ENCODE data around the gene GSDMA. TPM values are rescaled to one million over a fixed set of nuclear protein-coding genes. Genes with fewer than 3 reads are reported as not detected.
A peak's percentile ranks its signal among the peaks of the same experiment; 100 is the strongest.
"Not testable (repeated sequence)": the region's sequence is repeated elsewhere in the genome, so short reads cannot be mapped to it uniquely, and the experiment has no call there.

The GSDMA gene
- total RNA-seq, 4 donors from 2014 or later: 0.20 TPM; not detected in 3

DNA sequence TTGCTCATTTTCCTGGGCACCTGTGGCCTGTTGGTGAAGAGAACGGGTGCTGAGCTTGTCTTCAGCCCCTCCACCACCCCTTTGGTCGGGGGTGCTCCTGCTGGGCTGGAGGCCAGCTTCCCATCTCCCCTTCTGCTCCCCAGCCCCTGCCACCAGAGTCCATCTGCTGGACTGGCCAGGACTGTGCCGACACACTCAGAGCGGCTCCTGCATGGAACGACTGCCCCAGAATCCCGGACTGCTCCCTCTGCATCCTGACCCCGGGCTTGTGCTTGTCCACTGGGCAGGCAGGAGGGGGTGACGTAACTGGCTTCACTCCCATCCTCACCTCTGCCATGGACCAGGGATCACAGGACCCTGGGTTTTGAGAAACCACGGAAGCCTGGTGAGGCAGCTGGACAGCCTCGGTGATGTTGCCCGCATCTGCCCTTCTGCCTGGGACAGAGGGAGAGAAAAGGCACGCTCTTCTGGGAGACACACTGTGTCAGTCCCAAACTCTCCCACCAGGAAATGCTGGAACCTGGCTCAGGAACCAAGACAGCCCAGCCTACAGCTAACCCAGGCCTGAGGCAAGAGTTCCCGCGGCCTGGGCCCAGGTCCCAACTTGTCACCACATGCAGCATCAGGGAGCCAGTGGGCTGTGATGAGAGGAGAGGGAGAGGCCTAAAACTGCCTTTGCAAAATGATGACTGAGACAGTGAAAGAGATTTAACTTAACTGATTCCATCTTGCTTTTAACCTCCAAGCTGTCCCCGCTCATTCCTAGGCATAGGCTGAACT, 16.1 kb upstream of the GSDMA start:
- H3K27me3 ChIP-seq: no peaks in the 10 kb centered on the region
- TF ChIP-seq EP300 (IDR thresholded peaks at IDR 0.05) (no peak), POLR2A (IDR thresholded peaks at IDR 0.05) (no peak)
- TF ChIP-seq, protein P1, sequence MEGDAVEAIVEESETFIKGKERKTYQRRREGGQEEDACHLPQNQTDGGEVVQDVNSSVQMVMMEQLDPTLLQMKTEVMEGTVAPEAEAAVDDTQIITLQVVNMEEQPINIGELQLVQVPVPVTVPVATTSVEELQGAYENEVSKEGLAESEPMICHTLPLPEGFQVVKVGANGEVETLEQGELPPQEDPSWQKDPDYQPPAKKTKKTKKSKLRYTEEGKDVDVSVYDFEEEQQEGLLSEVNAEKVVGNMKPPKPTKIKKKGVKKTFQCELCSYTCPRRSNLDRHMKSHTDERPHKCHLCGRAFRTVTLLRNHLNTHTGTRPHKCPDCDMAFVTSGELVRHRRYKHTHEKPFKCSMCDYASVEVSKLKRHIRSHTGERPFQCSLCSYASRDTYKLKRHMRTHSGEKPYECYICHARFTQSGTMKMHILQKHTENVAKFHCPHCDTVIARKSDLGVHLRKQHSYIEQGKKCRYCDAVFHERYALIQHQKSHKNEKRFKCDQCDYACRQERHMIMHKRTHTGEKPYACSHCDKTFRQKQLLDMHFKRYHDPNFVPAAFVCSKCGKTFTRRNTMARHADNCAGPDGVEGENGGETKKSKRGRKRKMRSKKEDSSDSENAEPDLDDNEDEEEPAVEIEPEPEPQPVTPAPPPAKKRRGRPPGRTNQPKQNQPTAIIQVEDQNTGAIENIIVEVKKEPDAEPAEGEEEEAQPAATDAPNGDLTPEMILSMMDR (IDR thresholded peaks at IDR 0.05): no peak
- H3K4me3 ChIP-seq: no peak overlapping the region
- no peaks in the 10 kb centered on the region for H3K9me3 ChIP-seq
- no peaks in the 10 kb centered on the region for H3K36me3 ChIP-seq
- H3K4me1 ChIP-seq: peaks cover 0 to 3% (median 0%) of the 10 kb centered on the region in 4 donors
- H3K27ac ChIP-seq: no peak overlapping the region
- DNase-seq (ENCODE audit: low spot score in 2 of 2): no peak
- 74 to 84% methylated on average over 9 to 12 of the region's 15 CpGs for WGBS, 2 donors

DNA sequence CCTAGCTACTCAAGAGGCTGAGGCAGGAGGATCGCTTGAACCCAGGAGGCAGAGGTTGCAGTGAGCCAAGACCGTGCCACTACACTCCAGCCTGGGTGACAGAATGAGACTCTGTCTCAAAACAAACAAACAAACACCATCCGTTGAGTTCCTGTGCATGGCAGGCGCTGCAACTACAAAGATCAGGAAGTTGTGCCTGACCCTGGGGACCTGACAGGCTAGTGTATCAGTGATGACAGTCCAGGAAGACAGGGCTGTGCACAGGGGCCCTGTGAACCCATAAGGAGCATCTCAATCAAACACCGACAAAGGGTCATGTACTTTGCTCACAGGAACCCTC, 14.3 kb upstream of the GSDMA start:
- not testable (repeated sequence) for H3K36me3 ChIP-seq; H3K27me3 ChIP-seq; H3K9me3 ChIP-seq; DNase-seq (ENCODE audit: low spot score in 2 of 2); H3K4me3 ChIP-seq; H3K27ac ChIP-seq
- peaks cover 0 to 13% (median 4%) of the 10 kb centered on the region in 4 donors for H3K4me1 ChIP-seq
- 59 to 76% methylated on average over 5 of the region's 5 CpGs for WGBS, 2 donors

DNA sequence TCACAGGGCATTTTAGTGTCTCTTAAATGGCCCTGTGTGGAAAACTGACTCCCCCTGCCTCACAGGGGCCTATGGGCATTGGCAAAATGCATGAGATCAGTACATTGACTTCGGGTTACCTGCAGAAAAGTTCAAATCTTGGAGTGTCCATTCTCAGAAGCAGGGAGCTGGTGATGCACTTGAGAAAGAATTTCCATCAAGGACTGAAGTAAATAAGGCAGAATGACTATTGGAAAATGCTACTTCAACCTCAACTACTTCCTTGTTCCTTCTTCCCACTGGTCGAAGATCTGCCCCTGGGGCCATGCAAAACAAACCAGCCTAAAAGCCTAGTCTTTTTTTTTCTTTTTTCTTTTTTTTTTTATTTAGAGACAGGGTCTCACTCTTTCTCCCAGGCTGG, 13.8 kb upstream of the GSDMA start:
- Histone ChIP-seq H3K36me3 (no peaks in the 10 kb centered on the region), H3K27me3 (no peaks in the 10 kb centered on the region), H3K9me3 (no peaks in the 10 kb centered on the region), H3K4me3 (no peak overlapping the region), H3K27ac (no peak overlapping the region), H3K4me1 (peaks cover 0 to 16% (median 5%) of the 10 kb centered on the region in 4 donors)
- TF ChIP-seq, protein P1 (IDR thresholded peaks at IDR 0.05): no peak
- TF ChIP-seq POLR2A (IDR thresholded peaks at IDR 0.05) (no peak), EP300 (IDR thresholded peaks at IDR 0.05) (no peak)
- 57 to 58% methylated on average over 2 of the region's 2 CpGs for WGBS, 2 donors
- no peak for DNase-seq (ENCODE audit: low spot score in 2 of 2)

DNA sequence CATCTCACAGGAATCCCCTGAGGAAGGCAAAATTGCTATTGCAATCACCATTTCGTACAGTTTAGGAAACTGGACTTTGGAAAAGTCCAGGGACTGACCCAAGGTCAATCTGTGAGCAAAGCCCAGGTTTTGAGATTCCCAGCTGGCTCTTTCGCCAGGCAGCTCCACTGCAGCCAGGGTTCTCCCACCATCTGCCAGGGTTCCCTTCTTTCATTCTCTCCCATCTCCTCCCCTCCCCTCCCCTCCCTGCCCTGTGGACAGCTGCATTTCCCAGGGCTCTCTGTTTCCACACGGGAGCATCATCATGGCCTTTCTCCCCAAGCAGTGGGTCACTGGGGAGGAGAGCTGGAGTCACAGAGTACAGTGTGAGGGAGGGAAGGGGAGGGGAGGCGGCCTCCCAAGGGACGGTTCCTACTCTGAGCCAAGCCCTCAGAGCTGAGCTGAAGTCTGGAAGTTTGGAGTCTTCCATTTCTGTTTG, 11.9 kb upstream of the GSDMA start:
- Histone ChIP-seq H3K4me3 (no peak overlapping the region), H3K27ac (no peak overlapping the region), H3K27me3 (no peaks in the 10 kb centered on the region), H3K4me1 (peaks cover 0 to 16% (median 5%) of the 10 kb centered on the region in 4 donors), H3K36me3 (no peaks in the 10 kb centered on the region), H3K9me3 (no peaks in the 10 kb centered on the region)
- no peak for DNase-seq (ENCODE audit: low spot score in 2 of 2)
- 41 to 63% methylated on average over 5 of the region's 5 CpGs for WGBS, 2 donors
- TF ChIP-seq POLR2A (IDR thresholded peaks at IDR 0.05) (no peak), EP300 (IDR thresholded peaks at IDR 0.05) (no peak)
- TF ChIP-seq, protein P1 (IDR thresholded peaks at IDR 0.05): no peak

DNA sequence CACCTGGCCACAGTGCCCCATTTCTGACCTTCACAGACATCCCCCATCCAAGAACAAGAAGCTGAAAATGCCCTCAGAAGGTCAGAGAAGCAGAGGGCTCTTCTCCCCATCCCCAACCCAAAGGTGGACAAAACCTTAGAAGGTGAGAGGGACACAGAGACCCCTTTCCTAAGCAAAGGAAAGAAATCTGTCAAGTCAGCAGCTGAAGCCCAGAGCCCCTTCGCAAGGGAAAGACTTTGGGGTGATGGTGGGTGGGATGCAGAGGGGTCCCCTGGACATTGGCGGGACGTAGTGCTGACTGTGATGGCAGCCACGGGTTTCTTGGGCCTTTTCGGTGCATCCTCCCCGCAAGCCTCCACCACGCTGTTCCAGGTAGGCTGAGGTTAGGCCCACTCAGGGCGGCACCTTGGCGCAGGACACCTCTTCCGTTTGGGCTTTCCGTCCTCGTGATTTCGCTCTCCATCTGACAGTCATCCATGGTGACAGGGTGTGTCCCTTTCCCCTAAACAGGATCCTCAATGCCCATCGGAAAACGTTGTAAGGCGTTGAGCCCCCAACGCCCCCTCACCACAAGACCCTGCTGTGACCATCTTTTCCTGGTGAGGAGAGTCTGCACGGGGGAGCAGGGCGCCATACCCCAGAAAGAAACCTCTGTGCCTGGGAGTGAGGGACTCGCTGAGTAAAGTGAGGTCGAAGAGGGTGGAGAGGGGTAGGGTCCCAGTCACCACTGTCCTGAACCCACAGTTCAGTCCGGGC, 10.7 kb upstream of the GSDMA start:
- DNase-seq (ENCODE audit: low spot score in 2 of 2): no peak
- H3K9me3 ChIP-seq: no peaks in the 10 kb centered on the region
- H3K27ac ChIP-seq: peak overlapping the region in 2 of 4 donors; percentile 54 to 66
- peak overlapping the region; percentile 18 to 51 (median 46) for H3K4me3 ChIP-seq
- H3K27me3 ChIP-seq: no peaks in the 10 kb centered on the region
- peaks cover 0 to 16% (median 5%) of the 10 kb centered on the region in 4 donors for H3K4me1 ChIP-seq
- TF ChIP-seq POLR2A (IDR thresholded peaks at IDR 0.05): no peak
- 64 to 72% methylated on average over 21 of the region's 22 CpGs for WGBS, 2 donors
- no peaks in the 10 kb centered on the region for H3K36me3 ChIP-seq
